ENCODE results near the gene KANSL1L.

DNA sequence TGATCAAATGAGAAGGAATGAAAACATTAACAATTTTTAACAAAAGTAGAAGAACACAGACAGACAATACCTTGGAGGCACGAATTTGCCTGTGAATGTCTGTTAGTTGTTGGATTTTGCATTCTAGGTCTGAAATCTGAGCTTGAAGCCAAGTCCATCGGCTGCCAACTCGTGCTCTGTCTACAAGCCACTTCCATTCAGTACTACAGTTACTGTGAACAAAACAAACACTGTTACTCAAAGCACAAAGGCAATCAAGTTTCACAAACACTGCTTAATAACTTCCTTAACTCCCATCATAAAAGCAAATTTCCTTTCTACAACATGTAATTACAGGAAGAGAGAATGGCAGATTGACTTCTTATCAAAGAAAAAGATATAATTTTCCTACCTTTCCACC is 42.2 kb downstream of the KANSL1L start:
- TF ChIP-seq CTCF (IDR thresholded peaks at IDR 0.05) (no peak), POLR2AphosphoS5 (IDR thresholded peaks at IDR 0.05) (peak in 1 of 3 donors; percentile 7), POLR2A (IDR thresholded peaks at IDR 0.05) (no peak), EP300 (IDR thresholded peaks at IDR 0.05) (no peak)
